Stimulated activated CD4-positive, alpha-beta T cell treated with anti-CD3 and anti-CD28 coated beads, Interleukin-2, amount 100 ng/mL, for 4 hours (primary cell): Measurements from ENCODE around the gene DNAJC4.
"Not testable (repeated sequence)": the region's sequence is repeated elsewhere in the genome, so short reads cannot be mapped to it uniquely, and the experiment has no call there.

ENCODE experiments used
- DNase-seq: peaks from one replicate; pipeline ENCODE4 v3.0.0-alpha.2; 2020; ENCODE audit warnings: low read depth

The DNAJC4 gene

DNA sequence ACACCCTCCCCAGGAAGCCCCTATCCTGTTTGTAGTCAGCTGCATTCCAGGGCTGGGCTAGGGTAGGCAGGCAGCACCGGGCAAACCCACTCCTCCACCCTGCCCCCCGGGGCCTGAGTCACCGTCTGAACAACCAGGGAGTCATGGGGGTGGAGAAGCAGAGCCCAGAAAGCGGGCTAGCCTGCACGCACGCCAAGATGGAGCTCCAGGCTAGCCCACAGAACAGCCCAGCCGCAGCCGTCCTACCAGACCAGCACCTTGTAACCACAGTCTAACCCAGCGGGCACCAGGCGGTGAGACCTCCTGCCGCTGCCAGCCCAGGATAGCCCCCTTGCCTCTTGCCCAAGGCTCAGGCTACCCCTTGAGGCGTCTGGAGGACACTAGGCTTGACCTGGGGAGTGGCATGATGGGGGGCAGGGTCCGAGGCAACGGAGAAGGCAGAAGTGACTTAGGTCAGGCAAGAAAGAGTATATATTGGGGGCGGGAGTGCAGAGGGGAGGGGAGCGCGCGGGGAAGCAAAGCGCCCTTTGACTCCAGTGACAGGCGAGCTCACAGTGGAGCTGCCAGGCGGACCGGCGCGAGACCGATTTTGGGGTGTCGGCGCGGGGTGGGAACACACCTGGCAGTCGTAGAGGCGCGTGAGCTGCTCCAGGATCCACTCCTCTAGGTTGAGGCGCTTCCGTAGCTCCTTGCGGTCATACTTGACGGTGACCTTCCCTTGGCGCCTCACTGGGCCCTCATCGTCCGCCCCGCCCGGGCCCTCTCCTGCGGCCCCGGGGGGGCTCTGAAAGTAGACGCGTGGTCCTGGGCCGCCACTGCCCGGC, 15.7 kb downstream of the DNAJC4 start:
- peak; percentile 86 for DNase-seq

DNA sequence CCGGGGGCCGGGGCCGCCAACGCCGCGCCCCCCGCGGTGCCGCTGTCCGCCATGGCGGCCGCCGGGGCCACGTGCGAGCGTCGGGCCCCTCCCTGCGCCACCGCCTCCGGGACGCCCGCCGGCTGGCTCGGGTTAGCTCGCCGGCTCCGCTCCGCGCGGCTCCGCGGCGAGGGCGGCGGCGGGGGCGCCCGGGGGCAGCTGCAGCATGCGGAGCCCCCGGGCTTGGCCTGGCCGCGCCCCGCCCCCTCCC, 16.2 kb downstream of the DNAJC4 start:
- DNase-seq, result not testable (repeated sequence)

DNA sequence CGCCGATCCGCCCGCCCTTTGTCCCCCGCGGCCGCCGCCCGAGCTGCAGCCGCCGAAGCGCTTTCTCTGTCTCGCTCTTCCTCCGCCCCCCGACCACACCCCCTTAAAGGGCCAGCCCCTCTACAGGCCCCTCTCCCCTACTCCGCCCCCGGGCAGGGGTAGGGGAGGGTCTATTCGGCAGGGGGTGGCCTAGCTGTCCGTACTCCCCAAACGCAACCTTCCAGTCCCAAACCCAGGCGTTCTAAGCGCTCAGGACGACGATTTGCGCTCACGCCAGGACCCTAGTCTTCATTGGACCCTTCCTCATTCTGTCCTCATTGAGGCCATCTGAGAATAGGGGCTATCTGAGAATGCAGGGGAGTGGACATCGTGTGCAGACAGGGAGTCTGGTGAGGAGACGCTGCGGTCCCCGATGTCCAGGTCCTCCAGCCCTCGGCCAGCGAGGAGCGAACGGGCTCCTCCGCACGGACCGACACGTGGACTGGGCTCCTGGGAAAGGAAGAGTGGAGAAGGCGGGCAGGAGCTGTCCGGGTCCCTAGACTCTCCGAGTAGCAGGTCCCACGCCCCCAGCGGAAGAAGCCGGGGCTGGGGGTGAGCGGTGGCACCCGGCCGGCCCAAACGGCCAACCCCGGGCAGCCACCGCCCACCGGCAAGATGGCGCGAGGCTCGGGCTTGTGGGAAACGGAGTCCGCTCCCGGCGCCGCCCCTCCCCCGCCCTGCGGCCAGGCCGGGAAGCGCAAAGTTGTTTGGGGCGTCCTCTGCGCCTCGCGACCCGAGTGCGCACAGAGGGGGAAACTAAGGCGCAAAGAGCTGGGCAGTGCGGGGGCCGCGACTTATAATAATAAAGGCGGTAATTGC, 16.8 kb downstream of the DNAJC4 start, which contains the start of gene PPP1R14B:
TSS of gene PPP1R14B (minus strand) at position 73 of the 858 bp plus-strand sequence. CDS start 270 bp downstream, outside the sequence.
- peak; percentile 77 for DNase-seq

DNA sequence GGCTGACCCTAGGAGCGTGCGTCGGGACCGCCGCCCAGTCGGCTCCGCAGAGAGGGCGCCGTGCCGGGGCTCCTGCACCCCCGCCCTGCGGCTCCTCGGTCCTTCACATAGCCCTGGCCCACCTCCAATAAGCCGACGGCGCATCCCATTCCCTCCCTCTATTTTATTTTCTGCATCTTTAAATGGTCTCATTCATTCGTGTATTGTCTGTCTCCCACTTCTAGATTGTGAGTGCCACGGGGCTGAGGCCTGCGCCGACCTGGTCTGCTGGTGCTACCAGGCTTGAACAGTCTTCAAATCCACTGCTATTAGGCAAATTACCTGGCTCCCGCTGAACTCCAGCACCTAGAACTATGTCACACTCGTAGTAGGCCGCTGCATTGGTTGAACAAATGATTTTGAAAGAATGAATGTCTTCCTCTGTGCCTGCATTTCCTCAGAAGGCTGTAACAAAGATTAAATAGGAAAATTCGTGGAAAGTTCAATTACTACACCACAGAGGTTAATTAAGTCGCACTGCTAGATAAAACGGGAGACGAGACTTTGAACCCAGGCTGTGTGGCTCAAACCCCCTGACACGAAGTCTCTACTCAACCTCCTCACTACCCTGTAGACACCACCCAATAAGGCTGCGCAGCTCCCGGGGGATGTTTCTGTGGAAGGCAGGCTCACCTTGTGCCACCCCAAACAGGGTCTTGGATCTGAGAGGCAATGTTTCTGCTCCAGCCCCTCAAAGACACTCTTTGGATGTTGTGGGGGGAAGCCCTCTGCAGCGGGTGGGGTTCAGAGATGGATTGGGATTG, 17.6 kb downstream of the DNAJC4 start:
- no peak for DNase-seq

DNA sequence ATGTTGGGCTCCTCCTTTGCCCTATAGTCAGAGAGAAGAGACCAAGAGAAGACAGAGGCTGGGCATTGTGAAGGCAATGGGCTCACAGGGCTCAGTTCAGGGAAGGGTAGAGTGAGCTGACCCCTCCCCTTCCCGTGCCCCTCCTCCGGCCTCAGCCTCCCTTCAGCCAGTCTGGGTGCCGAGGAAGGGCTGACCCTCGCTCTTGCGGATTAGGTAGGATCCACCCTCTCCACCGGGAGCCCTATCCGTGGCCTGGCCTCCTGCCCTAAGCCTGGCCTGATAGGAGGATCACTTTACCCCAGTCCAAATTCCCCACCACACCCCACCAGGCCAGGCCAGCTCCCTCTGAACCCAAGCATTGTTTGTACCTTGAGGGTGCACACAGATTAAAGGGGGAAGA, 18.2 kb downstream of the DNAJC4 start:
- no peak for DNase-seq

DNA sequence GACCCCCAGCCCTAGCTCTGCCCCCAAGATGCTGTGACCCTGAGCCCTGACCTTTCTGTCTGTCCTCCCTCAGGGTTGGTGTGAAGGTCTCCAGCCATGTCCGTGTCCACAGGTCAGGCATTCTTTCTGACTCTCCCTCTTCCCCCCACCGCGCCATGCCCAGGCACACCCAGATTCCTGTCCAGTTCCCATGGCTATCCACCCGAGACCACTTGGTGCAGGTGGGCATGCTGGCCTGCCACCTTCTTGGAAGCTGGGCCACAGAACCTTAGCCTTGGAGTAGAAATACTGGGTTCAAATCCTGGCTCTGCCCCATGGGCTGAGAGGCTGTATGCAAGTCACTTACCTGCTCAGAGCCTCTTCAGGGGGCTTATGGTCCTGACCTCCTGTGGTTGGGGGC, 18.7 kb downstream of the DNAJC4 start:
- DNase-seq, result no peak

DNA sequence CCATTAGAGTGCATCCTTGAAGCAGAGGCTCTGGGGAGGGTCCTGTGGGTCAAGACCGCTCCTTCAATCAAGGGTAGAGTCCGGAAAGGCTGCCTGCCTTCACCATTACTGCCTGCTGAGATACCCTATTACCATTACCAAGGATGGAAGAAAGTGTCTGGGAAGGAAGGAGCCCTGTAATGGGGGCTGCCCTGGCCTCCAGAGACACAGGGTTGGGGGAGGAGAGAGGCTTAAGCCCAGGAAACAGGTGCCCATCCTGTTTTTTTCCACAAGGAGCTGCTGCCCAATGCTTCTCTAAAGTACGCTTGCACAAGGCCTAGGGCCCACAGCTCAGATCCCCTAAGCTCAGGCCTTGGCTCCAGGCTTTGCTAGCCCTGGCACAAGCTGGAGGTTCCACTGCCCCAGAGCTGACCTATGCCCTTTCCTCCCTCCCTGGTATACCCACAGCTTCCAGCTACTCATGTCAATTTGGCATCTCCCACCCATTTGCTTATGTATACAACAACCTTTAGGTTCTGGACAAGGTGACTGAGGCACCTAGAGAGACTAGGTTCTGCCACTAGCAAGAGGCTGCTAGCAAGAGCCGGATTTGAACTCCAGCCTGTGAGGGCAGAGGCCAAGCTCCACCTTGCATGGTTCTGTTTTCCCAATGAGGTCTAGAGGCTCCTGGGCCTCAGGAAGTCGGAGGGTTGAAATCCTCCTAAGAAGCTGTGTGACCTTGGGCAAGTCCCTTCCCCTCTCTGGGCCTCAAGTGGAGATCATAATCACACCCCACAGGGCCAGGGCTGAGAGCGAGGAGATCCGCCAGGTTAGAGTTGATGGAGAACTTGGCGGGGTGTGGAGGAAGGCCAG, 19.4 kb downstream of the DNAJC4 start:
- no peak for DNase-seq

DNA sequence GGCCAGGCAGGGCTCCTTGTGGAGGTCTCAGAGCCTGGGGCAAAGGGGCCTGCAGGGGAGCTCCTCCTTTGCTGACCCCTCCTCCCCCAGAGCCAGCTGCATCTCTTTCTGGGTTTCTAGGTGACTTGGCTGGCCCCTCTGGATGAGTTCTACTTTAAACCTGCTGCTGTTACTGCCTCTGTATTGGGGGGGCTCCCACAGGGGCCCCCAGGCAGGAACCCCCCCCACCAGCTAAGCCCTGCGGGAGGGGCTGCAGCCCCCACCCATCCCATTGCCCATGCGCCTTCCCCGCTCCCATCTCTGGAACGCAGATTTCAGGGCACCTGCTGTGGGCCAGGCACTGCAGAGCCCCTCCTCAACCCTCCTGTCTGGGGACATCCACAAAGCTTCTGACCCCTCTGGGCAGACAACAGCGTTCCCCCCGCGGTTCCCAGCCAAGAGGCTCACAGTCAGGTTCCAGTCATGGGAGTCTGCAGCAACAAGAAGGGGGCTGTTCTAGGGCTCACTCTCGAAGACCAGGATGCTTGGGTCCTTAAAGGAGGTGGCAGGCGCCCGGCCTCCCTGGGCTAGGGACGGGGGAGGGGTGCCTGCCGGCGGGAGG, 20.2 kb downstream of the DNAJC4 start:
- DNase-seq, result no peak

DNA sequence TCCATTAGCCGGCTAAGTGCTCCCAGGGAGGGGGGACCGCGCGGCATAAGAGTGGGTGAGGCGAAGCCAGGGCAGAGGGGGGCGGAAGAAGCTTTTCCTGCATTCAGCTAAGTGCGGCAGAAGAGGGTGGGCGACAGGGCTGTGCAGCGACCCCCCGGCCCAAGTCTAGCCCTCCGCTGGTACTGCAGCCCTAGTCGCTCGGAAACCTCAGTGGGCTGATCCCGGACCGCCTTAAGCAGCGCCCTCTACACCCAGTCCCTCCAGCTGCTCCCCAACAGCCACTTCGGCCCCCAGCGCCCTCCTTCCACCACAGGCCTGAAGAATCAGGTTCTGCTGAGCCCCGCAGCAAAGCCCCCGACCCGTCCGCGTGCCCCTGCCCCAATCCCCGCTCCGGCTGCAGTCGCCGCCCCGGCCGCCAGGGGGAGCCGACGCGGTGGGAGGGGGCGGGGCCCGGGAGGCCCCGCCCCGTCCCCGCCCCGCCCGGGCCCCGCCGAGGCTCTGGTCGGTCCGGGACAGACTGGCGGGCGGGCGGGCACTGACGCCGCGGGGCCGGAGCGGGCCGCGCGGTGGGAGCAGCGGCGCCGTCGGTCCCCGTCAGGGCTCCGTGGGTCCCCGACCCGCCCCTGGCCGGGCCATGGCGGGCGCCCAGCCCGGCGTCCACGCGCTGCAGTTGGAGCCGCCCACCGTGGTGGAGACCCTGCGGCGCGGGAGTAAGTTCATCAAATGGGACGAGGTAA, 20.8 kb downstream of the DNAJC4 start, which contains the start of gene PLCB3:
TSS of gene PLCB3 (plus strand) at position 515 of the 737 bp plus-strand sequence. CDS start at position 635, 120 bp downstream.
- DNase-seq, result peak; percentile 44

DNA sequence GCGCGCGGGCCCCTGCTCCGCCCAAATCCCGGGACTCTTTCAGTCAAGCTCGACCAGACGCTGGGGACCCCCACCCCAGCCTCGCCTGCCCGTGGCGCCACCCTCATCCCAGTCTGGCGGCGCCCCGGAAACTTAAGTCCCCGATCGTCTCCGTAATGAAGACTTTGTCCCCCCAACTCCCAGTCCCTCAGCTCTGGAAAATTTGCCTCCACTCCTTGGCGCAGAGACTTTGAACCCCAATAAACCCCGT, 21.3 kb downstream of the DNAJC4 start:
- no peak for DNase-seq

DNA sequence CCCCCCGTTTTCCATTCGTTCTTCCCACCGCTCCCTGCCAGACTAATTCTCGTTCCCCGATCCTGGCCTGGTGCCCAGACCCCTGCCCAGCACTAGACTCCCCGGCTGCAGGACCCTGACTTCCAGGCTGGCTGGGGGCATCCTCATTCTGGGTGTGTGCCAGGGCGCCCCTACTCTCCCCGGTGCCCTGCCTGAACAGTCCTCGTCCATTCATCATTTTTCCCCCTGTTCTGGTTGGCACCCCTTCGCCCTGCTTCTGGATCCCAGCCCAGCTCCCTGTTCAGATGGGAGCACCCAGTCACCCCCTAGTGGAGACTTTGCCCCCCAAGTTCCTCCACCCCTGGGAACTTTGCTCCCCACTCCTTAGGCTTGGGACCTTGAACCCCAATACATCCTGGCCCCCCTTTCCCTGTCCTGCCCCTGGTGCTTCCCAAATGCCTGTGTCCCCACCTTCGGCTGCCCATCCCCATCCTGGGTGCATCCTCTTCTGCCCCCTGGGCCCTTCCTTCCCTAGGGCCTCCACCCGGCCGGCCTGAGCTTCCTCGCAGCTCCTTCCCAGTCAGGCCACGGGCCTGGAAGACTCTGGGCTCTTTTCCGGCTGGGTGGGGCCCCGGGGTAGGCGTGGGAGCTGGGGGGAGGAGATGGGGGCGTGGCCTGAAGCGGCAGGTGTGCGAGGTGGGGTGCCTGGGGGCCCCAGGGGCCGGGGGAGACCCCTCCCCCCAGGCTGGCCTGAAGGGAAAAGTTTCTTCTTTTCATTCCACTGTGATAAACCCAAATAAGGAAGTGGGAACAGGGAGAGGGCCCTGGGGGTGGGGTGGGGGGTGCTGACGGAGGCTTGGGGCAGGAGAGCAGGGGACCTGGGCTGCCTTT, 21.9 kb downstream of the DNAJC4 start:
- DNase-seq, result no peak

DNA sequence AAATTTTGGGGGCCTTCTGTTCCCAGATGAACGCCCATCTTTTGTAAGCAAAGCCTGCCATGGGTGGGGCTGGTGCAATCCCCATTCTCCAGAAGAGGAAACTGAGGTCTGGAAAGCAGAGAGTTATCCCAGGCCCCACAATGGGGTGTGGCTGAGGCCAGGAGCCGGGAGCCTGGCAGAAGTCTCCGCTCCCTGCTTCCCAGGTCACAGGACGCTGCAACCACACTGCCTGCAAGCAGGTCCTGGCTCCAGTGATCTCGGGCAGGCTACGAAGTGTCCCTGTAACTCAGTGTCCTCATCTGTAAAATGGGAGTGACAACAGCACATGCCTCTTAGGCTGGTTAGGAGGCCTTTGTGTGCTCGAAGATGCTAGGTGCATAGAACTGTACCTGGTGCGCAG, 22.7 kb downstream of the DNAJC4 start:
- DNase-seq, result no peak

DNA sequence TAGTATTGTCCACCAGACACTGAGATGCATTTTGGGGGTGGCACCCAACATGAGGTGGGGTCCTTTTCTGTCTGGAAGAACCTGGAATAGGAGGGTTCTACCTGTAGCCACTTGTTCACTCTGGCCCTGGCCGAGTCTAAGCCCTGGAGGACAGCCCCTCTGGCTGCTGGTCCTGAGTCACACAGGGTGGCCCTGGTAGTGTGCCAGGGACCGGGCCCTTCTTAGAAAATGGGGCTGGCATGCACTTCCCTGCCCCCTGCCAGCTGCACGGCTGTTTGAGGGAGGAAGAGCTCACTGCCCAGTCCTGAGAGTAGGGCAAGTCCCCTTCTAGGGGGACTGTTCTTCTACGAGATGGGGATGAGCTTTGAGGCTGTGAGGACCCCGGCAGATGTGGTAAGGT, 23.1 kb downstream of the DNAJC4 start:
- no peak for DNase-seq

DNA sequence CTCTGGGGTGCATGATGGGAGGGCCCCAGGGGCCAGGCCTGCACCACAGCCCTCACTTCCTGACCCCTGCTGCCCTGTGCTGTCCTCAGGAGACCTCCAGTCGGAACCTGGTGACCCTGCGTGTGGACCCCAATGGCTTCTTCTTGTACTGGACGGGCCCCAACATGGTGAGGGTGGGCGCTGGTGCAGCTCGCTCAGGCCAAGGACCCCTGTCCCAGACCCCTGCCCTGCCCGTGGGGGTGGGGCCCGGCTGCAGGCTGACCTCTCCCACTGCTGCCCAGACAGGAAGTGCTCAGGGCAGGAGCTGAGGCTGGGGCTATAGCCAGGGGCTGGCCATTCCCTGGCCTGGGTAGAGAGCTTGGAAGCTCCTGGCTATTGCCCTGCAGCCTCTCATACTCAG, 24.0 kb downstream of the DNAJC4 start:
- DNase-seq, result no peak

DNA sequence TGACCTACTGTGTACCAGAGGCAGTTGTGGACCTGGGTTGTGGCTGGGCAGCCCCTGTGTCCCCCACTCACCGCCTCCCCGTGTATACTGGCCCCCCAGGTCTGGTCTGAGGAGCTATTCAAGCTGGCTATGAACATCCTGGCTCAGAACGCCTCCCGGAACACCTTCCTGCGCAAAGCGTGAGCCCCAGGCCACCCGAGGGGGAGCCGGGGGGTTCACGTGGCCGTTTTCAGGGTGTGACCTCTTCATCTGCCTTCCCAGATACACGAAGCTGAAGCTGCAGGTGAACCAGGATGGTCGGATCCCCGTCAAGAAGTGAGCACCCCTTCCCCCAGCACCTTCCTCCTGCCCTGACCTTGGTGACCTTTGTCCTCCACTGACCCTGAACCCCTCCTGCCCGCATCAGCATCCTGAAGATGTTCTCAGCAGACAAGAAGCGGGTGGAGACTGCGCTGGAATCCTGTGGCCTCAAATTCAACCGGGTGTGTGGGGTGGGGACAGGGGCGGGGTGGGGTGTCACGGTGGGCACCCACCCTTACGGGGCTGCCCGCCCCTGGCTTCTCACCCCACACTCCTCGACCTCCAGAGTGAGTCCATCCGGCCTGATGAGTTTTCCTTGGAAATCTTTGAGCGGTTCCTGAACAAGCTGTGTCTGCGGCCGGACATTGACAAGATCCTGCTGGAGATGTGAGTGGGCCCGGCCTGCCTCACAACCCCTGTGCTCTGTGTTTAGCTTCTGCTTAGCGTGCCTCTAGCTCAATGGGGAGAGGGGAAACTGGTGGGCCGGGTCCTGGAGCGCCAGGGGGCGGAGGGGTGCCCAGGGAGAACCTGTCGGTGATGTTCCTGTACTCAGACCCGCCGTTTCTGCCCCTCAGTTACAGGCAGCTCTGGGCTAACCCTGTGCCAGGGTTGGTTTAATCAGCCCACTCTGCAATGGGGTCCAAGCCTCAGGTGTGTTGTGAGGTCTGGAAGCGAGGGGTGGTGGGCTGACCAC, 25.1 kb downstream of the DNAJC4 start:
- DNase-seq, result no peak

DNA sequence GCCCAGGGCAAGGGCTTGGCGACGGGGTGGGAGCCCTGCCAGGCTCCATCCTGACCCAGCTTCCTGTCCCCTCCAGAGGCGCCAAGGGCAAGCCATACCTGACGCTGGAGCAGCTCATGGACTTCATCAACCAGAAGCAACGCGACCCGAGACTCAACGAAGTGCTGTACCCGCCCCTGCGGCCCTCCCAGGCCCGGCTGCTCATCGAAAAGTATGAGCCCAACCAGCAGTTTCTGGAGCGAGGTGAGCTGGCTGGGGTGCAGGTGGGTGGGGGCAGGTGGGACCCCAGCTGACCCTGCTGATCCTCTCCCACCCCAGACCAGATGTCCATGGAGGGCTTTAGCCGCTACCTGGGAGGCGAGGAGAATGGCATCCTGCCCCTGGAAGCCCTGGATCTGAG, 26.0 kb downstream of the DNAJC4 start:
- DNase-seq, result no peak

DNA sequence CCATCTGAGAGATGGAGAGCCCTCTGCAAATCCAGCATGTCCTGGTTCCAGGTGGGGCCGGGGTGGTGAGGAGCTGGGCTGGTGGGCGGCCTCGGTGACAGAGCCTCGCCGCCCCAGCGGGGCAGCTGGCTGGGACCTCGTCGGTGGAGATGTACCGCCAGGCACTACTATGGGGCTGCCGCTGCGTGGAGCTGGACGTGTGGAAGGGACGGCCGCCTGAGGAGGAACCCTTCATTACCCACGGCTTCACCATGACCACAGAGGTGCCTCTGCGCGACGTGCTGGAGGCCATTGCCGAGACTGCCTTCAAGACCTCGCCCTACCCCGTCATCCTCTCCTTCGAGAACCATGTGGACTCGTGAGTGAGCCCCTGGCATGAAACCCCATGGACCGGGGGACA, 28.0 kb downstream of the DNAJC4 start:
- DNase-seq, result no peak

DNA sequence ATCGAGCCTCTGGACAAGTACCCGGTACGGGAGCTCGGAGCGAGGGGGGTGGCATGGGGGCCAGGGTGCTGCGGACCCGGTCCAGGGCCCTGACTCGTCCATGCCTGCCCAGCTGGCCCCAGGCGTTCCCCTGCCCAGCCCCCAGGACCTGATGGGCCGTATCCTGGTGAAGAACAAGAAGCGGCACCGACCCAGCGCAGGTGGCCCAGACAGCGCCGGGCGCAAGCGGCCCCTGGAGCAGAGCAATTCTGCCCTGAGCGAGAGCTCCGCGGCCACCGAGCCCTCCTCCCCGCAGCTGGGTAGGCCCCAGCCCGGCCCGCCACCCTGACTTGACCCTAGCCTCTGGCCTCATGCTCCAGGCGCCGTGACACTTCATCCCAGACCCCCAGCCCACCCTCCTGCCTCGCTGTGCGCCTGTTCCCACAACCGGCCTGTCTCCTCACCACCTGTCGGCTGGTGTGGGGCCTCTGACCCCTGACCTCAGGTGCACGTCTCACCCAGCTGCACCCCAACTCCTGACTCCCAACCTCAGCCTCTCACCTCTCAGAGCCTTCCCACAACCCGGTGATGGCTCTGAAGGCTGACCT, 28.7 kb downstream of the DNAJC4 start:
- no peak for DNase-seq
